ENCODE results near the gene COL23A1. TPM values are rescaled to one million over a fixed set of nuclear protein-coding genes. Genes with fewer than 3 reads are reported as not detected.

COL23A1 gene
- total RNA-seq, 2 donors from 2014 or later = not detected

DNA sequence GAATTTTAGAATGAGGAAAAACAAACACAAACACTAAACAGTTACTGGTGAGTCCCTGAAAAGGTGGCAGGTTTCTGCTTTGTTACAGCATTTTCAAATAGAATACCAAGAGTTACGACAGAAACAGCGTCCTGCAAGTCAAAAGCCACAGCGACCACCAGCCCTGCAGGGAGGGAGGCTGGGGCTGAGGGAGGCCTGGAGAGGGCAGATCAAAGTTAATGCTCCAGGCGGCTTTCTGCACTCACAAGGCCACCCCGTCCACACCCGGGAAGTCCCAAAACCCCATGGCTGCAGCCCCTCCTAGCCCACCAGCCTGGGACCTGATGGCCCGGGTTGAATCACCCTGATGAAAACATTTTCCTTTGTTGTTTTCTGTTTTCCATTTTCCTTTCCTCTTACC, 29.3 kb downstream of the COL23A1 start:
- ATAC-seq = no peak
- no peaks in the 10 kb centered on the region for H3K4me1 Mint-ChIP-seq

DNA sequence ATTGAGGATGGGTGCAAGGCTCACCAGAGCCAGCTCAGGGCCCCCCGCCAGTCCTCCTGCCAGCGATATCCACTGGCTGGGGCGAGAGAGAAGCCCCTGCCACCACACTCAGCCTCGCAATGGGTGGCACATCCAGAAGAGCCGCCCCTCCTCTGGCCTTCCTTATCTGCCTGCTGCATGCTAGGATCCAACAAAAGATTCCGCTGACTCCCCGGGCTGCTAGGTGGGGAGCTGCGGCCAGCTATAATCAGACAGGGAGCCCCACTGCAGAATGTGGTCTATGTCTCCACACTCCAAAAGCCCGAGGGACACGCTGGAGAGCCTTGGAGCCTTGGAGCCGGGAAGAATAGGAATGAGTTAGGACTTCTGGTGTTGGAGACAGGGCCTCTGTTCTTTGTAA, 32.8 kb downstream of the COL23A1 start:
- H3K4me3 Mint-ChIP-seq = no peak overlapping the region
- no peaks in the 10 kb centered on the region for H3K4me1 Mint-ChIP-seq
- no peak for ATAC-seq
- no peaks in the 10 kb centered on the region for H3K9me3 ChIP-seq (ENCODE audit: control insufficient read depth, low read length, poor library complexity, severe bottlenecking)
- DNase-seq = no peak
- no peak overlapping the region for H3K27ac Mint-ChIP-seq
- H3K36me3 Mint-ChIP-seq (ENCODE audit: low read depth) = no peaks in the 10 kb centered on the region
- peaks cover 45% of the 10 kb centered on the region for H3K27me3 Mint-ChIP-seq

More for the DNA sequence above, 29.3 kb downstream of the COL23A1 start:
- peaks cover 38% of the 10 kb centered on the region for H3K27me3 Mint-ChIP-seq
- no peak overlapping the region for H3K4me3 Mint-ChIP-seq
- H3K36me3 Mint-ChIP-seq (ENCODE audit: low read depth) = no peaks in the 10 kb centered on the region
- no peaks in the 10 kb centered on the region for H3K9me3 ChIP-seq (ENCODE audit: control insufficient read depth, low read length, poor library complexity, severe bottlenecking)
- no peak overlapping the region for H3K27ac Mint-ChIP-seq
- no peak for DNase-seq

DNA sequence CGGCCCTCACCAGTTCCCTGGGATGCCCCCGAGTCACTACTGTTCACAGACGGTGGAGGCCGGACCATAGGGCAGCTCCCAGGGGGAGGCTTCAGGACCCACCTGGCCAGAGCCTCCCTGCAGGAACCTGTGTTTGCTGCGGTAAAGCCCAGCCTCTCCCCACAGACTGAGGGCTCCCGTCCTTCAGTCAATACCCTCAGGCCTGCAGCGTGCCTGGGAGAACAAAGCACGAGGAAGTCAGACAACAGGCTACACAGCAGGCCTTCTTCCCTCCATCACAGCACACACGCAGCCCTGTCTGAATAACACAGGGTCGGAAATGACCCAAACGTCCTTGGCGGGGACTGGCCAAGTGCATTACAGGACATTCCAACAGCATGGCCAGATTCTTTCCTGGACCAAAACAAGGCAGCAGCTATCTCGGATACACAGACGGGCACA, 34.4 kb downstream of the COL23A1 start:
- DNase-seq (no peak), ATAC-seq (no peak)
- peak overlapping the region; percentile 21 for H3K27ac Mint-ChIP-seq
- peaks cover 2% of the 10 kb centered on the region for H3K4me1 Mint-ChIP-seq
- H3K36me3 Mint-ChIP-seq (ENCODE audit: low read depth) = no peaks in the 10 kb centered on the region
- no peaks in the 10 kb centered on the region for H3K9me3 ChIP-seq (ENCODE audit: control insufficient read depth, low read length, poor library complexity, severe bottlenecking)
- H3K27me3 Mint-ChIP-seq = peaks cover 52% of the 10 kb centered on the region
- H3K4me3 Mint-ChIP-seq = no peak overlapping the region

DNA sequence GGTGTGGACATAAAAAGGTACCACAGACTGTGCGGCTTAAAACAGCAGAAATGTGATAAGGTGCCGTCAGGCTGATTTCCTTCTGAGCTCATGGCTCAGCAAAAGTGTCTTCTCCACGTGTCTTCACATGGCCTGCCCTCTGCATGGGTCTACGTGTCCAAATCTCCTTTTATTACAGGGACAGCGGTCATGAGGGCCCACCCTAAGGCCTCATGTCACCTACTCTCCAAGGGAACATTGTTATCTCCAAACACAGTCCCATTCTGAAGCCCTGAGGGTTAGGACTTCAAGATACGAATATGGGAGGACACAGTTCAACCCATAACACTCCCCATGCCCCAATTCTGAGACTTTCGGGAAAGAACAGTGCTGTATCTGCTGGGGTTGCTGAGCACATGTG, 35.2 kb downstream of the COL23A1 start:
- Mint-ChIP-seq H3K4me3 (no peak overlapping the region), H3K36me3 (ENCODE audit: low read depth) (no peaks in the 10 kb centered on the region), H3K27me3 (peaks cover 52% of the 10 kb centered on the region), H3K4me1 (peaks cover 2% of the 10 kb centered on the region), H3K27ac (no peak overlapping the region)
- DNase-seq = no peak
- H3K9me3 ChIP-seq (ENCODE audit: control insufficient read depth, low read length, poor library complexity, severe bottlenecking) = no peaks in the 10 kb centered on the region
- ATAC-seq = no peak

DNA sequence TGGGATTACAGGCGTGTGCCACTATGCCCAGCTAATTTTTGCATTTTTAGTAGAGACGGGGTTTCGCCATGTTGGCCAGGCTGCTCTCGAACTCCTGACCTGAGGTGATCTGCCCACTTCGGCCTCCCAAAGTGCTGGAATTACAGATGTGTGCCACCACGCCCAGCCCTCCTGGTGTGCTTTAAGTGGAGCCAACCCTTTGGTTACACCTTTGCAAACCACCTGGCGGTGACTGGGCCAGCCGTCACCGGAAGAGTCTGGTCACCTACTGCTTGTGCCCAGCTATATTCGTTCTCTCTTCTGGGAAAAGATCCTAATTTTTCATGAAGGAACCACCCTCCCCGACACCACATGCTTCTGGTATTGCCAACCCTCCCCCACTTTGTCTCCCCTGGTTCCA, 35.9 kb downstream of the COL23A1 start:
- peaks cover 50% of the 10 kb centered on the region for H3K27me3 Mint-ChIP-seq
- H3K36me3 Mint-ChIP-seq (ENCODE audit: low read depth) = no peaks in the 10 kb centered on the region
- H3K4me3 Mint-ChIP-seq = no peak overlapping the region
- H3K9me3 ChIP-seq (ENCODE audit: control insufficient read depth, low read length, poor library complexity, severe bottlenecking) = no peaks in the 10 kb centered on the region
- DNase-seq = no peak
- H3K27ac Mint-ChIP-seq = no peak overlapping the region
- ATAC-seq = no peak
- H3K4me1 Mint-ChIP-seq = peaks cover 2% of the 10 kb centered on the region

DNA sequence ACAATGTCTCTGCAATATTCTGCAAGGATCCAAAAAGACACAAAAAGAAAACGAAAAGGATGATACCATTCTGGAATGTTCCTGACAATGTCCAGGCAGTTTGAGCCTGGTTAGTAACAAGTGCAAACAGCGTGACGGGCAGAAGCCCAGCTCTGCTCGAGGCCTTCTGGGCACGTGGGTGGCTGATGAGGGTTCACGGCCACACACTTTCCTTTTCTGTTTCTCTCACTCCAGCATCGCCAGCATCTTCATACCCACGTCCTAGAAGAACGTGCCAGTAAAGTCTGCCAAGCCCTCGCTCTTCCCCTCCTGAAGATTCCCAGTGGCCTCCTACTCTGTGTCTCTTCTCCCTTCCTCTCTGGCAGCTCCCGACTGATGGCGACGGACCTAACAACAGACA, 36.7 kb downstream of the COL23A1 start:
- ATAC-seq (no peak), DNase-seq (no peak)
- Mint-ChIP-seq H3K4me1 (peaks cover 2% of the 10 kb centered on the region), H3K27ac (no peak overlapping the region), H3K36me3 (ENCODE audit: low read depth) (no peaks in the 10 kb centered on the region), H3K4me3 (no peak overlapping the region), H3K27me3 (peaks cover 43% of the 10 kb centered on the region)
- H3K9me3 ChIP-seq (ENCODE audit: control insufficient read depth, low read length, poor library complexity, severe bottlenecking) = no peaks in the 10 kb centered on the region

DNA sequence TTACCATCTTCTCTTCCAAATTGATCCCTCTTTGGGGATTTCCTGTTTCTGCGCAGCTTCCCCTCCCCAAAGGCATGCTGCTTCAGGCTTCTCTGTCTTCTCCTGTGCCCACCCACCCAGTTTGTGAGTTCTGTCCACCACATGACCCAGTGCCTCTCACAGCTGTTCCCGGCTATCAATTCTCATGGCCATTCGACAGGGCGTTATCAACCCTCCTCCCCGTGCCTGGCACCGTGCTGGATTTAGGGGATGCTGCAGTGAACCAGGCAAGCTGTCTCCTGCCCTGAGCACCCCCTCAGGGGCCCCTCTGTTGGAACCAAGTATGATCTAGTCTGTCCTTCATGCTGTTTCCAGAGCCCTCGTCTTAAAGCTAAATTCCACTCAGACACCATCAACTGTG, 38.7 kb downstream of the COL23A1 start:
- H3K9me3 ChIP-seq (ENCODE audit: control insufficient read depth, low read length, poor library complexity, severe bottlenecking) = no peaks in the 10 kb centered on the region

DNA sequence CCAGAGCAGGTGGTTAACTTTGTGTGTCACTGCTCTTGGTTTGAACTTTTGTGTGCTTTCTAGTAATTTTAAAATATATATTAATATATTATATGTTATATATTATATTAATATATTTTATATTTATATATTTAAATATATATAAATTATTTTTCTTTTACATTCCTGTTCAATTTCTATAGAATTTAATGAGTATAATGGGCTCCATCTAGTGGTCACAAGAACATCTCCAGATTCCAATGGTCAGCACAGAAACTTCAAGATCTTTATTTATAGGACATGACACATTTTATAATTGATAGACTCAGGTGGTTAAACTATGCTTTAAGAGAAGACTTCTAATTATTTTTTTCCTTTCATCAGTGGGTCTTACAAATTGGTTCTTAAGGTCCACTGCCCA, 39.1 kb downstream of the COL23A1 start:
- no peaks in the 10 kb centered on the region for H3K36me3 Mint-ChIP-seq (ENCODE audit: low read depth)
- ATAC-seq (no peak), DNase-seq (no peak)
- H3K4me1 Mint-ChIP-seq = peaks cover 2% of the 10 kb centered on the region
- H3K4me3 Mint-ChIP-seq = no peak overlapping the region
- H3K27me3 Mint-ChIP-seq = peaks cover 37% of the 10 kb centered on the region
- no peaks in the 10 kb centered on the region for H3K9me3 ChIP-seq (ENCODE audit: control insufficient read depth, low read length, poor library complexity, severe bottlenecking)
- no peak overlapping the region for H3K27ac Mint-ChIP-seq

More for the DNA sequence above, 38.7 kb downstream of the COL23A1 start:
- ATAC-seq (no peak), DNase-seq (no peak)
- H3K27ac Mint-ChIP-seq = no peak overlapping the region
- peaks cover 39% of the 10 kb centered on the region for H3K27me3 Mint-ChIP-seq
- peaks cover 2% of the 10 kb centered on the region for H3K4me1 Mint-ChIP-seq
- H3K36me3 Mint-ChIP-seq (ENCODE audit: low read depth) = no peaks in the 10 kb centered on the region
- H3K4me3 Mint-ChIP-seq = no peak overlapping the region

DNA sequence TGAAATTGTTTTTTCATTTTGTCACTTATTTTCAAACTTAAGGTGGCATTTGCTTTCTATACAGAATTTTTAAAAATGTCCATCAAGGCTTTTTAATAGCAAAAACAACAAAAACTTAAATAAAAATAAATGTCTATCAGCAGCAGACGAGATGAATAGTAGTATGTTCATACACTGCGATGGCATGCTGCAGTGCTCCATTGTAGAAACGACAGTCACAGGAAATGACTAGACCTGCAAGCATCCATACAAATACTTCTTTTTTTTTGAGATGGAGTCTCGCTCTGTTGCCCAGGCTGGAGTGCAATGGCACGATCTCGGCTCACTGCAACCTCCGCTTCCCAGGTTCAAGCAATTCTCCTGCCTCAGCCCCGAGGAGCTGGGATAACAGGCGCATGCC, 41.4 kb downstream of the COL23A1 start:
- no peak for ATAC-seq
- no peaks in the 10 kb centered on the region for H3K36me3 Mint-ChIP-seq (ENCODE audit: low read depth)

DNA sequence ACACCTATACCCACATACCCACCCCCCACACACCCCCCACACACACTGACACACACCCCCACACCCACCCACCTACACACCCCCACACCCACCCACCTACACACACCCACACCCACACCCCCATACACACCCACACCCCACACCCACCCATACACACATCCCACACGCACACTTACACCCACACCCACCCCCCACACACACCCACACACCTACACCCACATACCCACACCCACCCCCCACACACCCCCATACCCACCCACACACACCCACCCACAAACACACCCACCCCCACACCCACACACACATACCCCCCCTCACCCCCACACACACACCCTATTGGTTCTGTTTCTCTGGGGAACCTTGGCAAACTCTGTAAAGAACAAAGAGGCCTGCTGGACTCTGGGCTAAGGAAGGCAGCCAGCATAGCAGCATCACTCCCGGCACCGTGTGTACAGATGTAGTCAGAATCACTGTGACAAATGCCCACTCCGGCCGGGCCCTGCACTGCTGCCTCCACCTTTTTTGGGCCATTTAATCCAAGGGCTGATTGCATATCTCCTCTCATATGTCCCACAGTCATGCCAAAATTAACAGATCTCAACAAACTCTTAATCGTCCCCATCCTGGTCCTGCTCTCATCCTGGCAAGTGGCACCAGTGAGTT, 42.3 kb downstream of the COL23A1 start:
- ATAC-seq (no peak), DNase-seq (no peak)
- Mint-ChIP-seq H3K27me3 (peaks cover 7% of the 10 kb centered on the region), H3K36me3 (ENCODE audit: low read depth) (no peaks in the 10 kb centered on the region), H3K27ac (no peak overlapping the region), H3K4me1 (peaks cover 2% of the 10 kb centered on the region), H3K4me3 (no peak overlapping the region)
- no peaks in the 10 kb centered on the region for H3K9me3 ChIP-seq (ENCODE audit: control insufficient read depth, low read length, poor library complexity, severe bottlenecking)

More for the DNA sequence above, 41.4 kb downstream of the COL23A1 start:
- H3K27me3 Mint-ChIP-seq = peaks cover 14% of the 10 kb centered on the region
- H3K4me1 Mint-ChIP-seq = peaks cover 2% of the 10 kb centered on the region
- DNase-seq = no peak
- no peak overlapping the region for H3K27ac Mint-ChIP-seq
- no peak overlapping the region for H3K4me3 Mint-ChIP-seq
- no peaks in the 10 kb centered on the region for H3K9me3 ChIP-seq (ENCODE audit: control insufficient read depth, low read length, poor library complexity, severe bottlenecking)

DNA sequence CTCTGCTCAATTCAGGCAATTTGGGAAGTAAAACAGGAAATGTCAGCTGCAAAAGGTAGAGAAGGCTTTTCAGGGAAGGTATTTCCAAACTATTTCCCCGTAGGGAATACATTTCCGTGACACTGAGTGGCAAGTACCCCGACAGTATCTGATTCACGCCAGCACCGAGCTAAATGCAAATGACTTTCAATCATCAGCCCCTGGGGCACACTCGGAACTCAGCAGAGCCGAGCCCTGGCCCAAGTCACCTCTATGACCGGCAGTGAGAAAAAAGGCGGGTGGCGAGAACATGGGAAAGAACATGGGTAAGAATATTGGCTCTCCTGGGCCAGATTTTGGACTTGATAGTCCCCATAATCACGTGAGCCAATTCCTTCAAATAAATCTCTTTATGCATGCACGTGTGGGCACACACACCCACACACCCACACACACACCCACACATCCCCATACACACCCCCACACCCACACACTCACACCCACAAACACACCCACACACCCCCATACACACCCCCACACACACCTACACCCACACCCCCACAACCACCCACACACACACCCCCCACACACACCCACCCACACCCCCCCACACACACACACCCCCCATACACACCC, 43.0 kb downstream of the COL23A1 start:
- Mint-ChIP-seq H3K4me3 (no peak overlapping the region), H3K27ac (no peak overlapping the region), H3K36me3 (ENCODE audit: low read depth) (no peaks in the 10 kb centered on the region), H3K27me3 (peaks cover 11% of the 10 kb centered on the region), H3K4me1 (peaks cover 2% of the 10 kb centered on the region)
- H3K9me3 ChIP-seq (ENCODE audit: control insufficient read depth, low read length, poor library complexity, severe bottlenecking) = no peaks in the 10 kb centered on the region
- no peak for DNase-seq
- ATAC-seq = no peak

DNA sequence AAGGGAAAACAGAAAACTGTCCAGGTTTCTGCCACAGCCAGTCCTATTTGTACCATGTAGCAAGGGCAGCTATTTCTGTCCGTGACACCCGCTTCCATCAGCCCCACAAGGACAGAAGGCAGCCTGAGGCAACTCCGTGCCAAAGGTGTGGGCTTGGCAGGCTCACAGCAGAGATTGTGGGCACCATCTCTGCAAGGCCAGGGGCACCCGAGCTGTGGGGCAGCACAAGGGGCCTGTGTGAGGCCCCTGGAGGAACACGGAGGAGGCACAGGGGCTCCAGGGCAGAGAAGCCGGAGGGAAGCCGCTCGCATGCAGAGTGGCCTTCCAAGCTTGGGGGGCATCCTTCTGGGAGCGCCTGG, 43.5 kb downstream of the COL23A1 start:
- no peak overlapping the region for H3K4me3 Mint-ChIP-seq
- ATAC-seq (no peak), DNase-seq (no peak)
- H3K36me3 Mint-ChIP-seq (ENCODE audit: low read depth) = no peaks in the 10 kb centered on the region
- H3K27me3 Mint-ChIP-seq = peaks cover 7% of the 10 kb centered on the region
- H3K9me3 ChIP-seq (ENCODE audit: control insufficient read depth, low read length, poor library complexity, severe bottlenecking) = no peaks in the 10 kb centered on the region
- no peak overlapping the region for H3K27ac Mint-ChIP-seq
- H3K4me1 Mint-ChIP-seq = no peaks in the 10 kb centered on the region

DNA sequence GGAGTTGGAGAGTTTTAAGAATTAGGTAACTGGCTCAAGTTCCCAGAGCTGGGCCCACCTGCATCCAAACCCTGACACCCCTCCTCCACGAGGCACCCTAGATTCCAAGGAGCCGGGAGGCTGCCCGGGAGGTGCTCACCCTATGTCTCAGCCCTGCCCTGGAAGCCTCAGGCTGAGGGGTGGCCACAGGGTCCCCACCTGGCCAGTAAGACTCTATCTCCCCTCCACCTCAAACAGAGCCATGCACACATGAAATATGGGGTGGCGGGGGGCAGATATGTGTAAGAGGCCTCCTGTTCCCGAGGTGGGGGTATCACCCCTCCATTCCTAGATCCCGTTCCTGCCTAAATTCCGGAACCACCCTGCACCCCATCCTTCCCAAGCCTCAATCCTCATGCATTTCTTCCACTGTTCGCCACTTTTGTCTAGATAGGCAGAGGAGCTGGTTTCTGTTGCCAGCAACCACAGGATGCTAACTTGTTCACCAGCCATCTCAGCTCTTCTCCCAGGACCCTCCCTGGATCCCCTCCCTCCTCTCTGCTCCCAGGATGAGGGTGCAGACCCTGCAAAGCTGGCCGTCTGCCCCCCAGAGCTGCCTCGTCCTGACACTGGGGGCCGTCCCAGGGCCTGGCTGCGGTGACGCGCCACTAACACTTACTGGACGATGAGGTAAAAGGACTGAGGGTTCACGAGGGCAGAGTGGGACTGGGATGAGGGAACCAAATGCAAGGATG, 44.1 kb downstream of the COL23A1 start:
- H3K36me3 Mint-ChIP-seq (ENCODE audit: low read depth) = no peaks in the 10 kb centered on the region

More for the DNA sequence above, 44.1 kb downstream of the COL23A1 start:
- no peak for DNase-seq
- Mint-ChIP-seq H3K4me1 (no peaks in the 10 kb centered on the region), H3K27me3 (peaks cover 6% of the 10 kb centered on the region), H3K27ac (no peak overlapping the region), H3K4me3 (no peak overlapping the region)
- H3K9me3 ChIP-seq (ENCODE audit: control insufficient read depth, low read length, poor library complexity, severe bottlenecking) = no peaks in the 10 kb centered on the region
- no peak for ATAC-seq

Measured in T-helper 17 cell (primary cell).